GM21526 (cell line): ENCODE results near the gene LRRC4C.

Experiments used
- ATAC-seq: cut with Tn5 transposase; IDR thresholded peaks from one replicate; pipeline ENCODE4 v1.9.1; 2021; ENCODE audit warnings: moderate library complexity; ENCODE audit not compliant: unreplicated experiment, low FRiP score

Gene LRRC4C

GRCh38 chr11:41419901-41420300 lies 39.6 kb downstream of the LRRC4C start:
- no peak for ATAC-seq

- no peak for ATAC-seq
Measured at GRCh38 chr11:41414771-41415440, 44.5 kb downstream of the LRRC4C start.

GRCh38 chr11:41413843-41414242 lies 45.6 kb downstream of the LRRC4C start:
- peak; percentile 77 for ATAC-seq

- ATAC-seq = no peak
Measured at GRCh38 chr11:41405812-41406211, 53.6 kb downstream of the LRRC4C start.

GRCh38 chr11:41404109-41404508 lies 55.3 kb downstream of the LRRC4C start:
- no peak for ATAC-seq

- no peak for ATAC-seq
Measured at GRCh38 chr11:41403458-41403857, 56.0 kb downstream of the LRRC4C start.

- no peak for ATAC-seq
Measured at GRCh38 chr11:41400819-41401382, 58.6 kb downstream of the LRRC4C start.

GRCh38 chr11:41400124-41400523 lies 59.3 kb downstream of the LRRC4C start:
- no peak for ATAC-seq

GRCh38 chr11:41399323-41399722 lies 60.1 kb downstream of the LRRC4C start:
- no peak for ATAC-seq

- no peak for ATAC-seq
Measured at GRCh38 chr11:41398175-41398574, 61.3 kb downstream of the LRRC4C start.

GRCh38 chr11:41394521-41395195 lies 64.8 kb downstream of the LRRC4C start:
- ATAC-seq = no peak

- ATAC-seq = no peak
Measured at GRCh38 chr11:41392596-41392995, 66.9 kb downstream of the LRRC4C start.

- ATAC-seq = no peak
Measured at GRCh38 chr11:41389623-41390130, 69.8 kb downstream of the LRRC4C start.

GRCh38 chr11:41384329-41384728 lies 75.1 kb downstream of the LRRC4C start:
- ATAC-seq = no peak

GRCh38 chr11:41383768-41384167 lies 75.7 kb downstream of the LRRC4C start:
- ATAC-seq = no peak

GRCh38 chr11:41382927-41383326 lies 76.5 kb downstream of the LRRC4C start:
- no peak for ATAC-seq

- ATAC-seq = no peak
Measured at GRCh38 chr11:41379084-41379483, 80.4 kb downstream of the LRRC4C start.

- ATAC-seq = no peak
Measured at GRCh38 chr11:41377709-41378394, 81.6 kb downstream of the LRRC4C start.

GRCh38 chr11:41351825-41352224 lies 107.6 kb downstream of the LRRC4C start:
- ATAC-seq = no peak

GRCh38 chr11:41346042-41346441 lies 113.4 kb downstream of the LRRC4C start:
- ATAC-seq = no peak
